GM19240 (cell line): Measurements from ENCODE around the gene ITGA8.
"Not testable (repeated sequence)": the region's sequence is repeated elsewhere in the genome, so short reads cannot be mapped to it uniquely, and the experiment has no call there.

Source experiments
- DNase-seq: peaks from one replicate; pipeline ENCODE4 v3.0.0; 2011; ENCODE audit warnings: low spot score; ENCODE audit not compliant: insufficient read length

ITGA8 gene

DNA sequence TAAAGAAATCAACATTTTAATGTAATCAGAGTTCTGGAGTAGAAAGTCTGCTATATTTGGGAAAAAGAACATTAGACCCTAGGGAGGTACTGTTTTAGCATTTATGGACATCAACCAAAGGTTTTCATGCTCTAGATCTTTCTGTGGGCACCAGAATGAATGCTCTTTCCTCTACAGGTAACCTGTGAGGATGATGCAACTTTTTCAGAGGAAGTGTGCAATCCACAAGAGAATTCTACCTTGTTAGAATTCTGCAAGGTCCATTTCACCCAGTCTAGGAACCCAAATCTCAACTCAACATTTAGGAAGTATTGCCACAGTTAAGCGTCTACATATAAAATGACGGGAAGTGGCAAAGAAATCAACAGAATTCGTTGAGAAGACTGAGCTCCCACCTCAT, 208.8 kb downstream of the ITGA8 start:
- DNase-seq: no peak

DNA sequence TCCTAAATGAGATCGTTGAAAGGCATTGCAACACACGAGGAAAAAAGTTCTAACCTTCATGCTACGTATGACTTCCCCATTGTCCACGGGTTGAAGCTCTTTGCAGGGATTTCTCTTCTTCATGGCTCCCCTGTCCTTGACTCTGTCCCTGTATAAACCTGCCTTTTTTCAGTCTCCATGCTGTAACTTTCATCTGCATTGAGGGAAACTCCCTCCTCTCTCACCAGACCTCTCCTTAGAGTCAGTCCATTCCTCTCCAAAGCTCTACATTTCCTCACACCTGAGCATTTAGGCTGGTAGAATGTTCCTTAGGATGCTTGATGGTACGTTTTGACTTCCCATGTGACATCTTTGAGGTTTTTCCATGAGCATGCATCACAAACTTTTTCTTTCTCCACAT, 214.4 kb downstream of the ITGA8 start:
- DNase-seq: no peak

DNA sequence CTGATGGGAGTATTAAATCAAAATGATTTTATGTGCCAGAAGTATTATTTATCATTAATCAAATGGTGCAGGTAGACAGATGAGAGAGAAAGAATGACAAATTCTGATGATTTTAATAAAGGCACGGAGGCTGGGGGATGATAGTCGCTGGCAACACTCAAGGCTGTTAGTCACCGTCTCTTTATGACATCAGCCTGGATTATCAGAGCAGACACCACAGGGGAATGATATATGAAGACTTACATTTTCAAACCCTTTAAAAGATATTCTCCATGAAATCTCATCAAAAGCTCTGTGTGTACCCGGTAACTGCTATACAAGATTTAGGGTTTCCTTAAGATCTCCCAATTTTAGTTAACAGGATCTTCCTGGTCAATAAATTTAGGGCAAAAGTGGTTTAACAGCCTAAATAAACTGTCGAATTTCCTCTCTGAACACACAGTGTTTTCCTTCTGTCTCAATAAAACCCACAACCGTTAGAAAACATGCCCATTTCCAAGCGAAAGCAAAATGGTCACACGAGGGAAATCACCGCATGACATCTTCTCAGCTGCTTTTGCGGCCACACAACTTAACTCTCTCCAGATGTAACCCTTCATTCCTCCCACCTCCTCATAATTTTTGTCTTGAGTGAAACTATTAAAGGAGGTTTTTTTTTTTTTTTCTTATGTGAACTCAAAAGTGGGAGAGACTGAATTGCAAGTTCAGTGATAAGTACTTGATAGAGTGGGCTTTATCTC, 215.5 kb downstream of the ITGA8 start:
- DNase-seq: no peak

DNA sequence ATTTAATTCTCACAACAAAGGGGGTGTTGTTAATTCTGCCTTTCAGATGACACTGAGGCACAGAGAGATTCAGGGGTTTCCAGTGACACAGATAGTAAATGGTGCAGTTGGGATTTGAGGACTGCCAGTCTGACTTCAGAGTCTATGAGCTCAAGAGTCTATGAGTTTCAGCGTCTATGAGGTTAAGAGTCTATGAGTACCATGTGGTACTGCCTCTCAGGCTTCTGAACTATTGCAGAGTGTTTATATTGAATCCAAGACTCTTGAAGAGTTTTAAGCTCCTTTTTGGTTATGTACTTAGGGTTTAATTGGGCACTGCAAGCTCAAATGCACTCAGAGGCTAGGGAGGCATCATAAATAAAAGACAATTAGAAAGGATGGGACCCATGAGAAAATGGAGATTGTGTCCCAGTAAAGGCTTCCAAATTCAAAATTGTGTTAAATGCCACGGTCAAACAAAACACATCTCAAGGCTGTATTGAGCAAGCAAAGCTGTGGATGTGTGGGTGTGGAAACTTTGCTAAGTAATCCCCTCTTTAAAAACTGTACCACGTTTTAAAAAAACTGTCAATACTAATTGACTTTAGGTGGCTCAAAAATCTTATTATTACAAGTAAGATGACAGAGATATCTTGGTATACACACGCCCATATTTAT, 224.7 kb downstream of the ITGA8 start:
- no peak for DNase-seq

GRCh38 chr10:15491856-15492642, 227.7 kb downstream of the ITGA8 start:
- DNase-seq: no peak

- no peak for DNase-seq
Measured at GRCh38 chr10:15489431-15489830, 230.3 kb downstream of the ITGA8 start.

DNA sequence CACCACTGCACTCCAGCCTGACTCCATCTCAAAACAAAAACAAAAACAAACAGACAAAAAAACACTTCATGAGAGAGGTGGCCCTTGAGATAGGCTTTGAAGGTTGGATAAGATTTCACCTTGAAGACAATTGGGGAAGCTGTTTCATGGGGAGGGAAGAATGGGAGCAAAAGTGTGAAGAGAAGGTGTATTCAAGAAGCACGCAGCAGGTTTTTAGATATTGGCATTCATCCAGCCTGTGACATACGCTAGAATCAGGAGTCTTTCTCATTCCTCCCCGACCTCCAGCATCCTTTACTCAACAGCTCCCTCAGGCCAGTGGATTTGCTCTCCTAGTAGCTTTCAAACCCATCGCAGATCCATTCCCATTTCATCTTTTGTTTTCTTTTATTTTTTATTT, 232.3 kb downstream of the ITGA8 start:
- DNase-seq: no peak

DNA sequence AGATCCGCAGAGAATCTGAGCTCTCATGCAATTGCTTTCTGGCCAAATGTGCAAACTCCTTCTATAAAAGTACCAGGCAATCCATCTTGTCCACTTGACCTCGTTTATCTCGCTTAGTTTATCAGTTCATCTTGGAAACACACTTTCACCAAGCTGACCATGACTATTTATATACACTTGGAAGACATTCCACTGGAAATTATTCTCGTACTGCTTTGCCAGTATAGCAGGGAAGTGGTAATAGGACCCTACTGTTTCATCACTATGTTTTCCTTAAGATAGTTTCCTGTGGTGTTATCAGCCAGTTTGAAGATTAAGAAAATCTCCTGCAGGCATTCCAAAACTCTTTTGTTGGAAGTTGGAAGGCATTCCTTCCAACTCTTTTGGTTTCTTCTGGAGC, 233.3 kb downstream of the ITGA8 start:
- no peak for DNase-seq

DNA sequence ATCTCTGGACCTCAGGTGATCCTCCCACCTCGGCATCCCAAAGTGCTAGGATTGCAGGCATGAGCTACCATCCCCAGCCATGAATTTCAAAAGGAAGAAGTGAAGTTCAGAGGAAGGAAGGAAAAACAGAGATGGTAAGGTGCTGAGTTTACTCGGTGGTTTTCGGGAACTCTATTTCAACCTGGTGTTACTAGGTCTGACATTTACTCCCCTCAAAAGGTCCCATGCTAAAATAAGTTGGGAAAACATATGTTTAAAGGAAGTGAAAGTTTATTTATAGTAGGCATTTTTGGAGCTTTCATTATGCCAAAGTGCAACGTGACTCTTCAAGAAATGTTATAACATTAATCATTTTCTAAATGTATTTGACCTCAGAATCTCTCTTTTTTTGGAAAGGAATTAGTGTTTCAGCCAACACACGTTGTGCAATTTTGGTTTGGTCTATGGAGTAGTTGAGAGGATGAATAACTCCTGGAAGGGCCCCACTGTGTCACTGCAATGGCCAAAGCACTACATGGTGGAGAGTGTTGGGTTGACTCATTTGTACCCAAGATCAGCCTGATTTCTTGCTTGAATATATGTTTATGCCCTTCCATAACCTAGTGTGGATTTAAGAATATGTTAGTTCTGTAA, 233.9 kb downstream of the ITGA8 start:
- no peak for DNase-seq

DNA sequence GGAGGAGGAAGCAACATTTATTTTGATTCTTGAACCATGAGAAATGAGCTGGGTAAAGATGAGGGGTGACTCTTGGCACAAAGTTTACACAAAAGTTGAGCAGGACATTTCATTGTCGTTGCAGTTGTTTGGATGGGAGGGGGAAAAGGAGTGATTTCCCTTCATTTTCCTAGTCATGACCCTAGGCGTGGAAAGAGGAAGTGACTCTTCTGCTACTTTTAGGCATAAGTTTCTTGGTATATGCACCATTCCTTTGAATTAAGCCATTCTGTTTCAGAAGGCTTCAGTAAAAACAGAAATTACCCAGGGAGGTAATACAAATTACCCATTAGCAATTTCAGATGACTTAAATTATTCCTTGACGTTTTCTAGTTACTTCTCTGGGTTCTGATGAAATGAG, 234.7 kb downstream of the ITGA8 start:
- no peak for DNase-seq

DNA sequence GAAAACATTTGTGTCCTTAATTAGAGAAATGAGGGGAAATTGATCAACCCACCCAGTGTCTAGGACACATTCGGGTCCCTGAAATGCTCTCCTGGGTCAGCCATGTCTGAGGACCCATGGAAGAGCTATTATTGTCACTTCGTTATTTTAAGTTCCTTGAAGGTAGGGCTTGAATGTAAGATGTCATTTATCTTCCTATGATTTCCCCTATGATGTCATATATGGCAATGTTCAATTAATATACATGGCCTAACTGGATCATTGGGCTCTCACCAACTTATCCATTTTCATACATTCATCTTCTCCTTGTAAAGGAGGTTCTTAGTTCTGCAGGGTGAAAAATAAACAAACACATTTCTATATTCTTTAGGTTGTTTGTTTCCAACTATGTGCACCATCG, 235.6 kb downstream of the ITGA8 start:
- DNase-seq: no peak

DNA sequence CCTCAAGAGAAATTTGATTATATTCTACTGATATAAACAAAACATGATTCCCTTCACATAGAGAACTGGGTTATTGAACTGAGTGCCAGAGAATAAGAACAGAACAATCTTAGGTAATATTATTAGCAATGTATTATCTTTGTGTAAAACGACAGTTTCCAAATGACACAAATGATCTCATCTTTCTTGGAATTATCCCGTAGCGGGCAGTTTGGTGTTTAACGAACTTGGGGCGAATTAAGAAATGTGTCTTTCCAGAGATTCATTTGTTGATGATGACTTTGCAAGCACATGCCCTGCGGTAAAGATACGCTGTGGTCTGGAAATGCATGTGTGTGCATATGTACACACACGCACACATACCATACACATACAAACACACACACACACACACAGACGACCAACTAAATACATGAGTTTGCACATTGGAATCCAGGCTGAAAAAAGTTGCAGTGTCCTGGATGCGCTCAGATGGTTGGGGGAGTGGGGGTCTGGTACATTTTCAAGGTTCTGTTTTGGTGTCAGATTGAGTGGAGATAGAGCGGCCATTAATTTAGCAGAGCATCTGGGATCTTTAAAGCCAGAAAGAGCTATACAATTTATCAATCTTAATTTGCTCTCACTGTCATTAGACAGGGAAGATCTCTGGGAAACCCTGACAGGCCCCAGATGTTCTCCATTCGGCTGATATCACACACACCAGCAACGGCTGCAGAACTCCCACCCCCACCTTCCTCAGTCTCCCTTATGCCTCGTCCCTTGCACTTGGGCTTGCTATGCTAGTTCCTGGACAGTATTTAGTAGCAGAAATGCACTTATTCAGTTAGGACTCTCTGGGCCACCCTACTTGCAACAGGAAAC, 236.3 kb downstream of the ITGA8 start:
- DNase-seq: no peak

- no peak for DNase-seq
Measured at GRCh38 chr10:15482156-15482555, 237.6 kb downstream of the ITGA8 start.

DNA sequence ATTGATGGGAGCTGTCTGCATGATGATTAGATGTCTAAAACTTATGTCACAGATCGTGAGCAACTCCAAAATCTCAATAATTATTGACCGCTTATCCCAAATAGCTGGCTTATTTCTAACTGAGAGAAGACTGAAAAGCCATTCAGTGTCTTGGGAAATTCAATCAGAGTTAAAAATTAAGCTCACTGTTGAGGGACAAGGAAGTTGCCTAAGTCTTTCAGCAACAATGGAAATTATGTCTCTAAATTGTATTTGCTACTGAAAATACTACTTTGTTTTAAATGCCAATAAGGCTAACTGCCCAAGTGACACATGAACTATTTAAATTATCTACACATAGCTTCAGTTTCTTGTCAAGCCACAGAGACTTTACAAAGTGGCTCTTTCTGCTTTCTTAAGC, 240.8 kb downstream of the ITGA8 start:
- no peak for DNase-seq

- no peak for DNase-seq
Measured at GRCh38 chr10:15478429-15478828, 241.3 kb downstream of the ITGA8 start.

- DNase-seq: no peak
Measured at GRCh38 chr10:15476337-15476736, 243.4 kb downstream of the ITGA8 start.

- not testable (repeated sequence) for DNase-seq
Measured at GRCh38 chr10:15475439-15475838, 244.3 kb downstream of the ITGA8 start.

DNA sequence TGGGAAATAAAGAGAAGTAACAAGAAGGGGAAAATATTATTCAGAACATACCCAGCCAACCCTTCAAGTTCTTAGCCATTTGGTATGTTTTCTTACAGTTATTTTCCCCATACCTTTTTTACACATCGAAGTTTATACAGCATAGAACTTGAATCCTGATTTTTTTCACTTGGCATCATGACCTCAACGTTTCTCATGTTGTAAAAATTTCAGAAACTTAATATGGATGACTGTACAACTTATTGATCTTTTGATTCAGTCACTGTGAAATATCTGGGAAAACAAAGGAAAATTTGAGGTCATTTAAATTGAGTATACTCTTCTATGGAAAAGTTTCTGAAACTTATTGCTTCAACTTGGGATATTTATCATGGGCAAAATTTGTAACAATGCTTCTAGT, 245.1 kb downstream of the ITGA8 start:
- DNase-seq: no peak

DNA sequence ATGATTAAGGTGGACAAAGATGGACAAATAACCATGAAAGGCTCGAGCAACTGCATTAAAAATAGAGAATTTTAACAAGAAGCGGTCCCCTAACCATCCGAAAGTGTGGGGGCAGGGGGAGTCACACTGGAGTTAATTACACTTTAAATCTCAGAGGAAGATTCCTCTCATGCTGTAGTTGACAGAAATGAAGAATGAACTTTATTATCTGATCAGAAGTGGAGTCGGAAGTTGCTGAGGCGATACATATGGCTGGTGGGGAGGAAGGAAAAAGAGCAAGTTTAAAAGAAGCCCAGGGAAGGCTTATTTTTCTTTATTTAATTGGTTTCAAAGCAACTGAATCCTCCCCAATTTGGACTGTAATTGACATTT, 246.3 kb downstream of the ITGA8 start:
- no peak for DNase-seq

- DNase-seq: no peak
Measured at GRCh38 chr10:15472431-15473395, 247.0 kb downstream of the ITGA8 start.
